ENCODE data around the gene NTM.

The NTM gene

GRCh38 chr11:131987703-131988102 lies 617.3 kb downstream of the NTM start:
- DNase-seq: no peak

DNA sequence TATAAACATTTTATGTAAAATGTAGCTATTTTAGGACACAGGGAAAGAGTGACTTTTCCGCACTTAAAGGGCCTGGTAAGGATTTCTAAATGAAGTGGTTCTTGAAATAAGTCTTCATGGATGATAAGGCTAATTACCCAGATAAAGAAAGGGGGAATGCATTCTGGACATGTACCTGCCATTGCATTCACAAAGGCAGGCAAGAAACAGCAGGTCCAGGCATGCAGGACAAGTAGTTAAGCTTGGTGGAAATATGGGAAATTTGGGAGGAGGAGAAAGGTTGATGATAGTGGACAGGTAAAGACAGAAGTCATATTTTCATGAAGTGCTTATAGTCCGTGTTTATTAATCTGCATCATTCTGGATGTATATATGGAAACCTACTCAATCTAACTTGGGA lies 621.2 kb downstream of the NTM start:
- no peak for DNase-seq

- DNase-seq: no peak
Measured at GRCh38 chr11:131993246-131993645, 622.8 kb downstream of the NTM start.

DNA sequence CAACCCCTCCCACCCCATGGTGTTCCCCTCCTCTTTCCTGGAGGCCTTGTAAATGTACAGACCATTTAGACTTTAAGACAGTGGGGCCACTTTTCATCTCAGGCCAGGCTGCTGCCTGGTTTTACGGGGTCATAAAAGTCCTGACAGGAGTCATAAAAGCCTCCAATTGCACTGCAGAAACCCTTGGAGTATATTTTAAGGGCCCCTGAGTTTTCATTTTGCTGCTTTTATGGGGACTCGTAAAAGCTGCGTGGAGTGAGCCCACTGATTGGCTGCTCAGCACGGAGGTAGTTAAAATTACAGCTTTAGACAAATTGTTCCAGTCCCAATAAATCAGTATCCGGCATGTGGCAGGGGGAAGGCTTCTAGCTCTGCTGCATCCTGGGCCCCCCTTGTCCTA lies 627.6 kb downstream of the NTM start:
- DNase-seq: no peak

DNA sequence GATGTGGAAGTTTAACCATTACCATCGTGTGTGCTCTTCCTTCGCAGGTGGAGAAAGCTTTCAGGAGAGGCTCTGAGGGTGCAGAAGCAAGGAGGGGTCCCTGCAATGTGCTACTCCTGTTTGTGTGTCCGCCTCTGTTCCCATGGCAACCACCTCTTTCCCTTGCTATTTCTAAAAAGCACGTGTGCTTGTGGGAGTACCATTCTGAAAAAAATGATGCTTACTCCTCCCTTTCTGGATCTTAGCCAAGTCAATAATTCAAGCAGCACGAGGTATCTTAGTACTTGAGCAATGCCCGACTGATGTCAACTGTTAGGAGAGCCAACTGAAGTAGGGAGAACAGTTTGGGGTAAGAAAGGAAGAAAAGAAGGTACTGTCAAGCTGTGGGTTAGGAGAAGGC lies 628.7 kb downstream of the NTM start:
- no peak for DNase-seq

GRCh38 chr11:131999955-132000354 lies 629.5 kb downstream of the NTM start:
- no peak for DNase-seq

GRCh38 chr11:132005887-132006286 lies 635.5 kb downstream of the NTM start:
- no peak for DNase-seq

- DNase-seq: no peak
Measured at GRCh38 chr11:132006884-132007580, 636.6 kb downstream of the NTM start.

- no peak for DNase-seq
Measured at GRCh38 chr11:132008226-132008625, 637.8 kb downstream of the NTM start.

DNA sequence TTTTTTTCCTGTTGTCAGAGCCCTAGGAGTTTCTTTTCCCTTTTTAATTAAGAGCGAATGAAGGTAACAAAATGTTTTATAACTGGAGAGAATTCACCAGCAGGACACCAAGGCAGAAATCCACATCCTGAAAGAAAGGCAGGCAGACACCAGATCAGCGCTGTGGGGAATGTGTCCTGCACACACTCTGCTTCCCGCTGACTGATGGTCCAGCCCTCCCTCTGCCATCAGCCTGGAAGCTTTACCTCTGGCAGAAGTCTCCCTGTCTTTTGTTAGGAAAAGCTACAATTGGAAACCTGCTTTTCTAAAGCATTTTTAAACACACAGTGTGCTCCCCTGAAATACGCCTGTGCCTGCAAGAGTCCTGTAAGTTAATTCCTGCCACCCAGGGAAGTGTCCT lies 638.5 kb downstream of the NTM start:
- no peak for DNase-seq

DNA sequence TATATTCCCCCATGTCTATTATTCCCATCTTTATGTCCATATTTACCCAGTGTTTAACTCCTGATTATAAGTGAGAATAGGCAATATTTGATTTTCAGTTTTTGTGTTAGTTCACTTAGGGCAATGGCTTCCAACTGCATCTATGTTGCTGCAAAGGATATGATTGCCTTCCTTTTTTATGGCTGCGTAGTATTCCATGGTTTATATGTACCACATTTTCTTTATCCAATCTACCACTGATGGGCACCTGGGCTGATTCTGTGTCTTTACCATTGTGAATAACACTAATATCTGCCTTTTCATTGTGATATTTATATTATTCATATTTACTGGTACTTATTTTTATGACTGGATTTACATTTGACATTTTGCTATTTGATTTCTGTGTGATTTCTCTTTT lies 649.6 kb downstream of the NTM start:
- DNase-seq: no peak

DNA sequence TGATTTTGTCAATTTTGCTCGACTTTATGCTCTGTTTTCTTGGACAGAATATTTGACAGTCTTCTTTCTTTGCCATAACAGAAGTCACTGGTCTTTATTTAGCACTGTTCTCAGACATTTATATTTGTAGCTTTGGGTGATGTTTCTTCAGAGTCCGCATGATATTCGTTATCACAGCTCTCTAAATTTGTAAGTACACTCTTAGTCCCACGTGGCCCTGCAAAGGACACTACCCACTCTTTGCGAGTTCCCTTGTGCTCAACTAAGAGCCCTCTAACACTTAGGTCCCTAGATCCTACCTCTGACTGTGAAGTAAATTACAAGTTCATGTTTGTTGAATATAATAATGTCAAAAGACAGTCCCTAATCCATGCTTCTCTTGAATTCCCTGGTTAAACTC lies 651.9 kb downstream of the NTM start:
- no peak for DNase-seq

DNA sequence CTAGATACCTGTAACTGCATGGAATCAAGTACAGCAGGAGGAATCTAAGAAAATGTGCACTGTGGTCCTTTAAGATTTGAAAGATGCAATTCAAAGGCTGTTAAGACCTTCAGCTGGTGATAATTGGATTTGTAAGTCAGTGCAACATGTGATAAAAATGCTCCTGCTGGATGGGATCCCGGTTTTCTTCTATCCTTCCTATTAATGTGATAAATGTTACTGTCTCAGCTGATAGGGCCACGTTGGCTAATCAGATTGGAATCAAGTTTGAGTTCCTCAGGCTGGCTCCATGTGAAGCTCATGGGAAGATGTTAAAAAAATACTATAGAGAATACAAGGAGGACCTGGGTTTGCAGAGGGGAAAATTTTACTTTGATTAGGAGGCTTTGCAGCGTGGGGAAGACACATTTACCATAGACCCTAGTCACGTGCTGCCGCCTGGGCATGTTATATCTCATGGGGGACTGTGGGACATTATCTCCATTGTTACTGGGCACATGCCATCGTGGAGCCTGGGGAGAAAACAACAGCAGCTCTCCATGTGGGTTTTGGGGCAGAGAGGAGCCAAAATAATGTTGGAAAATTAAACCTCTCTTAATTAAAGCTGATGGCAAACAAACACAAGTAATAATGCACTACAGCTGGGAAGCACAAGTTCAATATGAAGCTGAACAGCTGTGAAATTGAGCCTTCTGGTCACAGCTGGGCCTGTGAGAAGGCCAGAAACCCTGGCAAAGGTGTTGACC lies 652.5 kb downstream of the NTM start:
- DNase-seq: no peak

DNA sequence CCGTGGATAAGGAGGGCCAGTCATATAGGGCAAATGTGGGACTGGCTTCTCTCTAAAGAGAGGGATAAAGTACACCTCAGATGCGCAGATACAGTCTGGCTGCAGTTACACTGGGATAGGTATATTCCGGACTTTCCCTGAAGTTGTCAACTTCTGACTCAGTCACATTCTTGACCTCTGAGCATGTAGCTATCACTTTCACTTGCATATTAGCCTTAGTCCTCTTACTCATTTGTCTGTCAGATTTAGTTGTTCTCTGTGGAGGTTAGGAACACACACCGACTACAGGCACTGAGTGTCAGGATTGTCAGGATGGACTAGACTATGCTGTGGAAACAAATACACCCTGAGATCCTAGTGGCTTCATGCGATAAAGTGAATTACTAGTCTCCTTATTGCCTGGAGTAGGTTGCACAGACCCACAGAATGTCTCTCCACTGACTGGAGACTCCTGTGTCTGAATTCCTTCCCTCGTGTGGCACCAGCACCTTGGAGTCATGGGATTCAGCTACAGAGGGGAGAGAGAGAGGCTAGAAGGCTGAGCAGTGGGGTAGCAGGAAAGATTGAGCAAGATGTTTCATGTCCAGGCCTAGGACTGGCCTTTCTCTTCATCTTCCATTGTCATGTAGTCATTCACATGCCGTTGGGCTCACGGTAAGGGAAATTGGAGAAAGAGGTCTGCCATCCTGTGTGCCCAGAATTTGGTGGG lies 654.3 kb downstream of the NTM start:
- DNase-seq: no peak

DNA sequence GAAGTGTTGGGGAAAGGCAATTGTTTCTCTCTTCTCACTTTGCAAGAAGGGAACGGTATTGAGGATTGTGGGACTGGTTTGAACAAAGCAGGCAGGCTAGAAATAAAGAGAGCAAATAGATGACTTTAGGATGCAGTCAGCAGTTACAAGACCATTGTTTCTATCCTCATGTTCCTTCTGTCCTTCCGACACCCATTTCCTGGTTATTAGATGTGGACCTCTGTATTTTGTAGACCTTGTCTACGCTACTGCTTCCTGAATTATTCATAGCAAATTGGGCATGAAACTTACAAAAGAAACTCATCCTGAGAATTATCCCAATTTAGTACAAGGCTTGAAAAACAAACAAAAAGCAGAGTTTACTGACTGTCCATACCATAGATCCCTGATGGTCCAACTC lies 656.3 kb downstream of the NTM start:
- no peak for DNase-seq

DNA sequence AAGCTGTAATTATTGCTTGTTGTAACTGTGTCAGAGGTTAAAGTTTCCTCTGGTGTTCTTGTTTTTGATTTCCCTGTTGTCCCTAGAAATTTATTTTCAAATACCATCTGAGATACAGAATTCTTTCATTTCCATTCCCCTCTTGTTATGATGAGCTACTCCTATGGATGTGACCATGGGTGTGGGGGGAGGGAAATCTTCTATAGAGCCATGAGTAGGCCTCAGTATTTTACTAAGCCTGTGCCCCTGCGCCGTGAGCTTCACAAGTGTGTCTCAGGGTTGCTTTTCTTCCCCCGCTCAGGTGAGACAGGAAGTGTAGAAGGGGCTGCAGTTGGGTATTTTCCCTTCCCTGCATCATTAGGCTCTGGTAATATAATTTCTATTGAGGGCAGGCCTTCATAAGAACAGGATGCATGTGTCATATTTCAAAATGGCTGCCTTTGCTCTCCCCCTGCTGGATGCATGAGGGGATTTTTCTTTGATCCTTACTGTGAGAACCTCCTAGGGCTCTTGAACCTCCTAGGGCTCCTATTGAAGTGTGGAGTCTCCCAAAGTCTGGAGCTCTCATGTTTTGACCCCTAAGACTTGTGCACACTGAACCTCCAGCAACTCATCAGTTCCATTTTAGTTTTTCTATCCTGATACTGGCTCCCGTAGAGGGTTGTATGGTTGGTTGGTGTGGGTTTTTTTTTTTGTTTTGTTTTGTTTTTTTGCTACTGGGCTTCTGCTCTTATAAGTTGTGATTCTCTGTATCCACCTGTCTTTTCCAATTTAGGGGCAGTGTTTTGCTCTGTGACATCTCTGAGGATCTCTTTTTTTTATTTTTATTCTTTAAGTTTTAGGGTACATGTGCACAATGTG lies 658.2 kb downstream of the NTM start:
- DNase-seq: peak; percentile 4

GRCh38 chr11:132030896-132031295 lies 660.5 kb downstream of the NTM start:
- no peak for DNase-seq

DNA sequence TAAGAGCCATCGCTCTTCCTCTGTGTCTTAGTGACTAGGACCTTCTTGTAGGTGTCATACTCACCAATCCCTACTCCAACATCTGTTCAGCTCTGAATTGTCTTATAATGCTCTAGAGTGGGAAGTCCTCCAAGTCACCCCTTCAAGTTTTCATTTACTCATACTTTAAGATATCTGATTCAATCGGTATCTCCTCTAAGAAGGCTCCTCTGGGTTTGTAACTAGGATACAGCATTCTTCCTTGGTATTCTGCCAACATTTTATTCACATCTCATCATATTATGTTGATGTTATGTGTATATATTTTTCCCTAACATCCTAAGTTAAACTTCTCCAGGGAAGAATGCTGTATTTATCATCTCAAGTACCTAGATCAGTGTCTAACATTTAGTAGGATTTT lies 662.1 kb downstream of the NTM start:
- DNase-seq: no peak

DNA sequence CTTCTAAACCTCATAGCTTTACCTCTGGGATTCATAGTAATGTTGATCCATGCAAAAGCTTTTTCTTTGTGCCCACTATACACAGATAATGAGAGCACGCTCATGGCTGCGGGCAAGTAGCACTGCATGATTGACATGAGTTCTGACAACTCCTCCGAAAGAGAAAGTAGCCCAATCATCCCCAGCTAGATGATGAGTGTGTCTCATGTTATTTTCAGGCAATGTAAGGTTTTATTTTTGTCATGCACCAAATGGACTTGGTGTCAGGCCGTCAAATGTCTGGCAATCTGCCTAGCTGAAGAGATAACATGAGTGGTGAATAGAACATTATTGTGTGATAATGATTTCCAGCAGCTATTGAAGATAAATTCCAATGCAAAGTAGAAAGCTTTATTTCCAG lies 662.6 kb downstream of the NTM start:
- DNase-seq: no peak

DNA sequence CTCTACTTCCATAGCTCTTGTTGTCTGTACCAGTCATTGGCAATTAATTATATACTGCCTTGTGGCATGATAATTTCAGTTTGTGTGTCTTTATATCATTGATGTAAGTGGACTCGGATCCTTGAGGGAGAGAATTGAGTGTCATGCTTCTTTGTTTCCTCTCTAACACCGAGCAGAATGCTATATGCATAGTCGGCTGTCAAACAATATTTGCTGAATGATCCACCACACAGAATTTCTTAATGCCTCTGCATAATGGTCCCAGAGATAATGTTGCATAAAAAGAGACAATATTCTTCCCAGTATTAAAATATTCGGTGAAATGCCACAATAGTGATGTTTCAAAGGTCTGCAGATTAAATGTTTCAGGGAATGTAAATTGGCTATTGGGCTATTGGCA lies 664.8 kb downstream of the NTM start:
- DNase-seq: no peak

DNA sequence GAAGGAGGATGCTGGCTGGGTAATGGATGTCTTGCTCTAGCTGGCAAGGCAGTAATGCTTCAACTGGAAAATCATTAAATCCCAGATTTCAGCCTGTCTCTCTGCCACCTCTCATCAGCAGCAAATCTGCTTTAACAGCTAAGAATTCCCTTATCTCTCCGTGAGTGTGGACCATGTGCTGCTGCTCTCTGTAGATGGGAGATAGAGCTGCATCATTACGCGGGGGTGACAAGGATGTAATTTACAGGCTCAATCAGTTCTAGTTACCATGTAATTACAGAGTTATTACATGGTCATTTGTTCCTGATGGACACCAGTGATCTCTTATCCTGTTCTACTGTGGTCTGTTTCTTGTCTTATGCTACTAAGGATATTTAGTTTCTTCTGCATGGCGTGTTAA lies 665.4 kb downstream of the NTM start:
- no peak for DNase-seq

DNA sequence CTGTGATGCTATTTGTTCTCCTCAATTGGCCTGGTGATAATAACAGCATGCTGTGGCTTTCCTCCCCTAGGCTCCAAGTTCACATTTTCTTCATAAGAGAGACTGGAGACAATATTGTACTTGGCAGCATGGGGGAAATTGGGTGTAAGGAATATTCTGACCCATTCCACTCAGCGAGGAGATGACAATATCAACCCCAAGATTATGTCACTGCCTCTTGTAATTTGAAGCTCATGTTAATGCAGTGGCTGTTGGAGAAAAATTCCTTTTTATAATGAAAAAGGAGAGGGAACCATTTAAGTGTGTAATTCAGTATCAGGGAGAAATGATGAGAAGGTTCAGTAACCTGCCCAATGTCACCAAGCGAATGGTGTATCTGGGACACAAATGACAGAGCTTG lies 665.8 kb downstream of the NTM start:
- no peak for DNase-seq

All from CD4-positive, alpha-beta T cell treated with Interleukin-10 for 1 hour (primary cell).